Colon (tissue), 2 donors: ENCODE results near the gene FBXO22.
"Not testable (repeated sequence)": the region's sequence is repeated elsewhere in the genome, so short reads cannot be mapped to it uniquely, and the experiment has no call there.

Experiments
- FAIRE-seq: peaks from 2 replicates; lab custom pipeline; 2012; peaks lifted over from hg19 to GRCh38; lab: Jason Lieb, UNC
- donor health status: control.
- donor health status: control.

FBXO22 gene

DNA sequence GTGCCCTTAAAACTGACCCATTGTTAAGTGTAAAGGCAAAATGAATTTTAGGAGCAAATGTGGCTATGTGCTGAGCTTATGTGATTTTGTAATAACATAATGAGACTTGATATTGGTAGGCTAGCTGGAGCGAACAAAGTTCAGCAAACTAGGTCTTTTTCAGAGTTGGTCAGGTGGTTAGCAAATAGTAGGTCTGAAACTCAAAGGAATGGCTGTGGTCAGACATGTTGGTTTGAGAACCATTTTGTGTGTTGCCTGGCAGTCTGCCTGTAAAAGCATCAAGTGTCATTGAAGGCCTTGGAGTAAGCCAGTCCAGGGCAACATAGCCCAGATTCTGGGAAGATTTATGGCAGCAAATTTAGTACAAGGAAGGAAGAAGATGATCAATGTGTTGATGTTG, 16.4 kb downstream of the FBXO22 start:
- no peak for FAIRE-seq

DNA sequence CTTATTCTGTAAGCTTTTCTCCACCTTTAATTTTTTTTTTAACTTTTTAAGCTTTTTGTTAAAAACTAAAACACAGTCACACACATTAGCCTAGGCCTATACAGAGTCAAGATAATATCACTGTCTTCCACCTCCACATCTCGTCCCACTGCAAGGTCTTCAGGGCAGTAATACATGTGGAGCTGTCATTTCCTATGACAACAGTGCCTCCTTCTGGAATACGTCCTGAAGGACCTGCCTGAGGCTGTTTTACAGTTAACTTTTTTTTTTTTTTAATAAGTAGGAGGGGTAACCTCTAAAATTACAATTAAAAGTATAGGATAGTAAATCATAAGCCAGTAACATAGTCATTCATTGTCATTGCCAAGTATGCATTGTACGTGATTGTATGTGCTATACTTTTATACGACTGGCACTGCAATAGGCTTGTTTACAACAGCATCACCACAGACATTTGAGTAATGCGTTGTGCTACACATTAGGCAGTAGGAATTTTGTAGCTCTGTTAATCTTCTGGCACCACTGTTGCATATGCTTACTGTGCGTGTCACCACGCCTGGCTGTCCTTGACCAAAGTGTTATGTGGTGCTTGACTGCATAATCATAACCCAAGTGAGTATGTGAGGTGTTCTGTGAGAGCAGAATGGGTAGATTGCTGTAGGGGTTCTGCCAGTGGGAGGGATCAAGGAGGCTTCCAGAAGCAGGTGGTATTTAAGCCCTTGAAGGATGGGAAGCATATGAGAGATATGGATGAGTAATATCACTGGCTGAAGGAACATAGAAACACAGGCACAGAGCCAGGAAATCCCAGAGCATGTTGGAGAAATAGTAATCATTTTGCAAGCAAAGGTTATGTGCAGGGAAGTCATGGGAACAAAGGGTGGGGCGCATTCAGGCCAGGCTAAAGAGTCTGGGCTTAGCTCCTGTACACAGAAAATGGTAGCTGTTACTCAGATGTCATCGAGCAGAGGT, 18.3 kb downstream of the FBXO22 start:
- FAIRE-seq: no peak

DNA sequence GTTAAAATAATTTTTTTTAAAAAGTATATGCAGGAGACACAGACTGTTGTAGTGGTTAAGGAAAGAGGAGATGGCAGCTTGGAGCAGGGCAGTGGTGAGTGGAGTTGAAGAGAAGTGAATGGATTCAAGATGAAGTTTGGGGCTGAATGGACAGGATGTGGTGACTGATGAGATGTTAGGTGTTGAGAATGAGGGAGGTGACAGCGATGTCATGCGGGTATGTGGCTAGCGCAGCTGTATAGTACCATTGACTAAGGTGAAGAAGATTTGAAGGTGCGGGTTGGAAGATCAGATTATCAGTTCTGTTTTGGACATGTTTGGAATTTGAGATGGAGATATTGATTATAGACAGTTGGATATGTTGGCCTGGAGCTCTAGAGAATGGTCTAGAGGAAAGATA, 20.1 kb downstream of the FBXO22 start:
- no peak for FAIRE-seq

GRCh38 chr15:75924576-75924975, 20.9 kb downstream of the FBXO22 start:
- no peak for FAIRE-seq

GRCh38 chr15:75925440-75925839, 21.8 kb downstream of the FBXO22 start:
- no peak for FAIRE-seq

DNA sequence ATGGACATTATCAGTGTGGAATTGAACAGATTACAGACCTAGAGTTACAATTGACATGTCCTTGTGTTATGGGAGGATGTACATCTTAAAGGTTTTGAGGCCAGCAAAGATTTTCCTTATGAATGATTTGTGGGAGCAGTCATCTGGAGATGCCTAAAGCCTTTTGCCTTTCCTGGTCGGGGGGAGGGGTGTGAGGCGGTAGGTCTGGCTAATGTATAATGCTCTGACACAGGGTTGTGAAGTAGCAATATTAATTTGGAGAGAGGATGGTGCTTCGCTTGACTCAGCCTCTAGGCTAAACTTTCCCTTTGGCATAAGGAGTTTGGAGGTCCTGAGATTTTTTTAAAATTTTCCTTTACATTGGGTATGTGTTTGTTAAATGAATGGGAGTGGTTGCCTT, 23.3 kb downstream of the FBXO22 start:
- FAIRE-seq: no peak

- FAIRE-seq: no peak
These were observed 23.9 kb downstream of the FBXO22 start for GRCh38 chr15:75927601-75928000.

GRCh38 chr15:75928680-75929608, 25.3 kb downstream of the FBXO22 start:
- no peak for FAIRE-seq

- no peak for FAIRE-seq
These were observed 26.3 kb downstream of the FBXO22 start for GRCh38 chr15:75929799-75930565.

GRCh38 chr15:75930866-75931265, 27.2 kb downstream of the FBXO22 start:
- FAIRE-seq: no peak

DNA sequence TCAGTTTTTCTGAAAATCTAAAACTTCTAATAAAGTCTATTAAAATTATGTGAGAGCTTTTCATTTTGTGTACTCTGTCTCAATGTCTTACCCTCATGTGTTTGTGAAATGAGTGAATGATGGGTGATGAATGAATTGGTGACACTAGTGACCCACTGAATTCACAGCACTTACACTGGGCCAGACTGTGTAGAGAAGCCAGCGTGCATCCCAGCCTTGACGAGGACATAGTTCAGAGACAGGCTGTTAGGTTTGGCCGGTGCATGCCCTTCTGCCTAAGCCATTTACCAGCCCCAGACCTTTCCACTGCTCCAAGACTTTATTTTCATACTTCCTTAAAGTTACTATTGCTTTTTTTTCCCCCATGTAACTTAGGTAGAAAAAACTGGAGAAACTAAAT, 38.8 kb downstream of the FBXO22 start:
- FAIRE-seq: no peak

- no peak for FAIRE-seq
These were observed 39.6 kb downstream of the FBXO22 start for GRCh38 chr15:75943246-75943645.

- no peak for FAIRE-seq
These were observed 40.1 kb downstream of the FBXO22 start for GRCh38 chr15:75943713-75944215.

DNA sequence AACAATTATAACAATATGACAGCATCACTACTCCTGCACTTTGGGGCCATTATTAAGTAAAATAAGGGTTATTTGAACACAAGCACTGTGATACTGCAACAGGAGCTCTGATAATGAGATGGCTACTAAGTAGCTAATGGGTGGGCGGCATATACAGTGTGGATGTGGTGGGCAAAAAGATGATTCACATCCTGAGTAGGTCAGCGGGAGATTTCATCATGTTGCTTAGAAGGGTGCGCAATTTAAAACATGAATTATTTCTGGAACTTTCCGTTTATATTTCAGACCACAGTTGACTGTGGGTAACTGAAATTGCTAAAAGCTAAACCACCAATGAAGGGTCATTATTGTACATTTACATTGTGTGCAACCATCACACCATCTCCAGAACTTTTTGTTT, 42.3 kb downstream of the FBXO22 start:
- no peak for FAIRE-seq

DNA sequence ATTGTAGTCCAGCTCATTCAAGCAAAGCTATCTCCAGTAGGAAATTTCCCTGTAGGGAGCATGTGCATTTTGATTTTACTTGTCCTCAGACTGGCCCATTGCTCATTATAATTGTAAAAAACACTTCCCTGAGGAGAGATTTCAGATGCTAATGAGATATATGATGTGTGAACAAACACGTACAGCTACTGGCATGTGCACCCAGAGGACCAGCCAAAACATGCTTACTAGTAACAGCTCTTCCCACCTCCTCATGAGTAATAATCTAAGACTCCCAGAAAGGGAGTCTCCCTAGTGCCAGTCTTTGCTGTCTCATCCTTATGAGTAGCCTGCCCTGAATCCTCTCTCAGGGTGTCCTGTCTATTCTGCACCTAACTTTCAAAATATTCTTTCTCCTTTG, 43.4 kb downstream of the FBXO22 start:
- no peak for FAIRE-seq

DNA sequence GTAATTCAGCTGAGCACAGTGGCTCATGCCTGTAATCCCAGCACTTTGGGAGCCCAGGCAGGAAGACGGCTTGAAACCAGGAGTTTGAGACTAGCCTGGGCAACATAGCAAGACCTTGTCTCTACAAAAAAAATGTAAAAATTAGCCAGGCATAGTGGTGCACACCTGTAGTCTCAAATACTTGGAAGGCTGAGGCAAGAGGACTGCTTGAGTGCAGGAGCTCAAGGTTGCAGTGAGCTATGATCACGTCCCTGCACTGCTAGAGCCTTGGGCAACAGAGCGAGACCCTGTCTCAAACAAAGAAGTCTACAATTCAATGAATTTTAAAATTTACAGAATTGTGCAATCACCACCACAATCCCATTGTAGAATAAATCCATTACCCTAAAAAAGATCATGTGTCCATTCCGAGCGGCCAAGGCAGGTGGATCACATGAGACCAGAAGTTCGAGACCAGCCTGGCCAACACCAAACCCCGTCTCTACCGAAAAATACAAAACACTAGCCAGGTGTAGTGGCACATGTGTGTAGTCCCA, 45.2 kb downstream of the FBXO22 start:
- FAIRE-seq: no peak

GRCh38 chr15:75952525-75952924, 48.8 kb downstream of the FBXO22 start:
- FAIRE-seq: no peak

DNA sequence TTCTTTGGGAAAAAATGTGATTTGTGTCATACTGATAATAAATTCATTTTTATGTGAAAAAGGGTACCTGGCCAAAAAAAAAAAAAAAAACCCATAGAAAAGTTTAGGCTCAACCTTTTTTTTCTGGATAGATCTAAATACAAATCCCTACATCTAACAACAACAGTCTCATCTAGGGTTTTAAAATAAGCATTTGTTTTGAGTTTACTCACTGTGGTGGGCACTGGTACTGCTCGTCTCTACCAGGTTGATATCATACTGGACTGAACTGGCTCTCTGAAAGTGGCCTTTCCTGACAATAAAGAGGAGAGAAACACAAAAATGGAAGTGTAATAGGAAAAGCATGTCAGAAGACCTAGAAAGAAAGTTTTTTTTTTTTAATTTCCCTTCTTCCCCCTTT, 52.0 kb downstream of the FBXO22 start:
- no peak for FAIRE-seq

DNA sequence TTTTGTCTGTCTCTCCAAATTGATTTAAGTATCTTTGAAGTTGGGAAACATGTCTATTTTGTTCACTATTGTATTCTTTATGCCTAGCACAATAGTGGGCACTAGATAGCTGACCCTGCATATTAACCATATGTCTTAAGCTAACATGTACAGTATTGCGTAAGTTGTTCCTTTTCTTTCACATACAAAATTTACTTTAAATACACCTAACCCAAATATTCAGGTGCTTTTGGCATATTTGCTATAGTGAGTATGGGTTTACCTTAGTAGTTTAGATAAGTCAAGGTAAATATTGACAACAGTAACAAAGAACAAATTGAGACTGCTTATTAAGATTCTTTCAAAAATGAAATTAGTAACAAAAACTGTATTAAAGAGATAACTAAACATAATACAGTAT, 57.7 kb downstream of the FBXO22 start:
- FAIRE-seq: no peak

DNA sequence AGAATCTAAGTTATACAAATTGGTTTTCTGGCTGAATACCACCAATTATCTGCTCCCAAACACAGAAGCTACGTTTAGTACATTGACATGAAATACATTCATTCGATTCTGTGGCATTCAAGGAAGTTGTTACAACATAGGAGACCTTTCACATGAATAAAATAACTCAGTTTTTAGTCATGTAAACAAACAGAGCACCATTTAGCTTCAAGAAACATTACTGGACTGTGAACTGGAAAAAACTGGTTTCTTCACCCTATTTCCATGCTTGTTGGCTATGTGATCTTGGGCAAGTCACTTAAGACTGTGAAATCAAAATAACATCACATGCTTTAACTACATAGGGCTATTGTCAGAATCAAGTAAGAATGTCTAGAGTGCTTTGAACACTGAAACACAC, 62.4 kb downstream of the FBXO22 start:
- FAIRE-seq: no peak

GRCh38 chr15:75976766-75977165, 73.1 kb downstream of the FBXO22 start:
- not testable (repeated sequence) for FAIRE-seq
